ENCODE measurements around the gene DENND4B. TPM values are rescaled to one million over a fixed set of nuclear protein-coding genes. Genes with fewer than 3 reads are reported as not detected.

The DENND4B gene
- total and polyA plus RNA-seq, 9 of the 15 experiments (the other 6 are each of a cell fraction or from before 2014, with no cell fraction given): 9.5 to 80.5 (median 23.1) TPM

- intact Hi-C loops (cut with micrococcal nuclease) (no loop called here), in situ Hi-C loops (cut with MboI) (no loop called here)
- H3K36me3 ChIP-seq (ENCODE audit: control insufficient read depth, insufficient read depth, low read length): peaks cover 16% of the 10 kb centered on the region; the same call in 2 of the 3 replicates
- ChIA-PET CTCF (ENCODE audit: low intra/inter-chr PET ratio) (no interaction called here), POLR2A (interaction anchor here (1.2 kb wide), 1 partner anchor 44 kb away, joined by 3 read pairs; no protein-coding TSS in a partner anchor)
- no peaks in the 10 kb centered on the region for H3K9me1 ChIP-seq (ENCODE audit: control insufficient read depth, insufficient read depth, low read length)
- peaks cover 9% of the 10 kb centered on the region for H3K79me2 ChIP-seq (ENCODE audit: control insufficient read depth, insufficient read depth, low read length)
- H3K4me2 ChIP-seq (ENCODE audit: insufficient read depth, low read length): no peak overlapping the region
- no peak for TF ChIP-seq HNRNPLL (IDR thresholded peaks at IDR 0.05; ENCODE audit: low read depth, low read length, poor library complexity, severe bottlenecking)
- no peak for TF ChIP-seq ZNF764 (CRISPR knock-in tag; IDR thresholded peaks at IDR 0.05; ENCODE audit: low read depth)
- no peak for TF ChIP-seq LARP7 (IDR thresholded peaks at IDR 0.05)
- TF ChIP-seq MLLT1 (IDR thresholded peaks at IDR 0.05): no peak
- TF ChIP-seq ZBTB8A (IDR thresholded peaks at IDR 0.05; ENCODE audit: partially characterized antibody): no peak
- no peak for TF ChIP-seq MAFG (tag; conservative IDR thresholded peaks at IDR 0.05)
- TF ChIP-seq PTRF (tag; IDR thresholded peaks at IDR 0.05): no peak
- TF ChIP-seq, protein P1, sequence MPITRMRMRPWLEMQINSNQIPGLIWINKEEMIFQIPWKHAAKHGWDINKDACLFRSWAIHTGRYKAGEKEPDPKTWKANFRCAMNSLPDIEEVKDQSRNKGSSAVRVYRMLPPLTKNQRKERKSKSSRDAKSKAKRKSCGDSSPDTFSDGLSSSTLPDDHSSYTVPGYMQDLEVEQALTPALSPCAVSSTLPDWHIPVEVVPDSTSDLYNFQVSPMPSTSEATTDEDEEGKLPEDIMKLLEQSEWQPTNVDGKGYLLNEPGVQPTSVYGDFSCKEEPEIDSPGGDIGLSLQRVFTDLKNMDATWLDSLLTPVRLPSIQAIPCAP (CRISPR knock-in tag; IDR thresholded peaks at IDR 0.05; ENCODE audit: borderline replicate concordance): no peak
- TF ChIP-seq, protein P2, sequence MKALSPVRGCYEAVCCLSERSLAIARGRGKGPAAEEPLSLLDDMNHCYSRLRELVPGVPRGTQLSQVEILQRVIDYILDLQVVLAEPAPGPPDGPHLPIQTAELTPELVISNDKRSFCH (CRISPR knock-in tag; IDR thresholded peaks at IDR 0.05): no peak
- TF ChIP-seq, protein P2 (tag; IDR thresholded peaks at IDR 0.05): no peak
- no peak for TF ChIP-seq NEUROD1 (IDR thresholded peaks at IDR 0.05; ENCODE audit: borderline replicate concordance, low read depth, low read length, partially characterized antibody)
- no peak for TF ChIP-seq ESRRB (CRISPR knock-in tag; IDR thresholded peaks at IDR 0.05; ENCODE audit: borderline replicate concordance)
- TF ChIP-seq CCAR2 (IDR thresholded peaks at IDR 0.05; ENCODE audit: low read depth, low read length): no peak
- TF ChIP-seq SRF (CRISPR knock-in tag; IDR thresholded peaks at IDR 0.05): no peak
- no peak overlapping the region for H3K4me3 ChIP-seq
- ATAC-seq: no peak
- FAIRE-seq: no peak
- WGBS (ENCODE audit: insufficient coverage, low coverage, missing lambda C conversion rate): 65% methylated on average over 4 of the region's 4 CpGs
- DNase-seq (ENCODE audit: extremely low read depth in 1 of 4, low spot score in 3 of 4): no peak
- H3K4me1 ChIP-seq (replicated peaks in 1 of 2; ENCODE audit: control insufficient read depth in 2 of 2, insufficient read depth in 2 of 2, low read length in 2 of 2): peaks cover 0 to 4% of the 10 kb centered on the region in 2 experiments; a peak in 3 of 5 replicates
- no peaks in the 10 kb centered on the region for H4K20me1 ChIP-seq (replicated peaks; ENCODE audit: control insufficient read depth, insufficient read depth, low read length)
- H3K9me3 ChIP-seq (replicated peaks; ENCODE audit: control insufficient read depth, insufficient read depth, low read depth, low read length): no peaks in the 10 kb centered on the region
- no TSS peak for BruUV-seq (replicated peaks)
- no peaks in the 10 kb centered on the region for H3K27me3 ChIP-seq (ENCODE audit: control insufficient read depth in 2 of 2, insufficient read depth in 2 of 2, low read length in 2 of 2)
- H2AFZ ChIP-seq (ENCODE audit: low read depth, low read length): peak overlapping the region; percentile 46; the same call in 1 of the 2 replicates
- no peak overlapping the region for H3K27ac ChIP-seq (ENCODE audit: extremely low read depth, low read depth, low read length)
- H3K9ac ChIP-seq (ENCODE audit: insufficient read depth in 1 of 2, low read depth in 2 of 2, low read length in 2 of 2): no peak overlapping the region
These were observed 20.1 kb downstream of the DENND4B start for GRCh38 chr1:153926405-153926804.

Data from K562 (cell line).